Thoracic aorta (tissue), 2 donors: ENCODE measurements around the gene MFNG. TPM values are rescaled to one million over a fixed set of nuclear protein-coding genes. Genes with fewer than 3 reads are reported as not detected.

Experiments used
- ATAC-seq: fragments of 150-250 bp; one replicate; pipeline ENCODE4 v1.8.0; 2017; ENCODE audit warnings: low read depth; ENCODE audit not compliant: insufficient number of reproducible peaks, low FRiP score
- DNase-seq: peaks from one replicate; pipeline ENCODE4 v3.0.0-alpha.2; 2020; ENCODE audit warnings: low spot score
- H3K27ac ChIP-seq, 2 donors: fragments of 200-600 bp; sonication (generic); 1 replicate in 1 of 2; 2 replicates in 1 of 2; pipeline ENCODE4 v1.5.1; 2016; ENCODE audit warnings: mild to moderate bottlenecking in 2 of 2, moderate library complexity in 2 of 2
- H3K27me3 ChIP-seq: fragments of 200-600 bp; sonication (generic); replicated peaks from 2 replicates; pipeline ENCODE4 v1.6.0; 2016; ENCODE audit warnings: mild to moderate bottlenecking; ENCODE audit not compliant: insufficient read depth
- H3K36me3 ChIP-seq: fragments of 200-600 bp; sonication (generic); one replicate; pipeline ENCODE4 v1.5.1; 2016
- H3K4me1 ChIP-seq, 2 donors: fragments of 200-600 bp; sonication (generic); 1 replicate in 1 of 2; 2 replicates in 1 of 2; pipeline versions ENCODE4 v1.5.1 to v1.6.0; 2016; ENCODE audit warnings: low read depth in 2 of 2, mild to moderate bottlenecking in 1 of 2; ENCODE audit not compliant: control insufficient read depth in 1 of 2
- H3K4me3 ChIP-seq: fragments of 200-600 bp; sonication (generic); 2 replicates; pipeline ENCODE4 v1.5.1; 2016; ENCODE audit warnings: mild to moderate bottlenecking
- H3K9me3 ChIP-seq: fragments of 200-600 bp; sonication (generic); 2 replicates; pipeline ENCODE4 v1.5.1; 2016
- CTCF ChIP-seq: fragments of 200-600 bp; sonication (generic); IDR thresholded peaks from one replicate; pipeline ENCODE4 v1.5.1; 2019; ENCODE audit warnings: antibody characterized with exemption
- total RNA-seq, 2 donors: library from RNA; depleted of rRNA; stranded (reverse); fragments of >200 nt; gene quantifications; one replicate each; pipeline versions ENCODE4 v1.1.0 to v1.2.3, GENCODE V29; 2016

Gene MFNG
- total RNA-seq, 2 donors from 2014 or later = 18.1 to 25.5 TPM

- no peak for TF ChIP-seq CTCF
- H3K4me1 ChIP-seq = no peaks in the 10 kb centered on the region
- H3K9me3 ChIP-seq = no peaks in the 10 kb centered on the region
- no peaks in the 10 kb centered on the region for H3K27me3 ChIP-seq
- no peaks in the 10 kb centered on the region for H3K36me3 ChIP-seq
- DNase-seq (no peak), ATAC-seq (no peak)
- peak overlapping the region; percentile 33 for H3K4me3 ChIP-seq
- H3K27ac ChIP-seq = no peak overlapping the region
Observed at GRCh38 chr22:37420686-37421467, 65.3 kb downstream of the MFNG start.

GRCh38 chr22:37419969-37420685 is 66.1 kb downstream of the MFNG start:
- Histone ChIP-seq H3K4me3 (peak overlapping the region; percentile 33), H3K36me3 (no peaks in the 10 kb centered on the region), H3K9me3 (no peaks in the 10 kb centered on the region), H3K27ac (no peak overlapping the region), H3K27me3 (no peaks in the 10 kb centered on the region), H3K4me1 (no peaks in the 10 kb centered on the region)
- ATAC-seq (no peak), DNase-seq (no peak)
- TF ChIP-seq CTCF = no peak

GRCh38 chr22:37419370-37419968 is 66.7 kb downstream of the MFNG start:
- no peaks in the 10 kb centered on the region for H3K36me3 ChIP-seq
- H3K9me3 ChIP-seq = no peaks in the 10 kb centered on the region
- H3K27ac ChIP-seq = no peak overlapping the region
- H3K4me1 ChIP-seq = no peaks in the 10 kb centered on the region
- no peaks in the 10 kb centered on the region for H3K27me3 ChIP-seq
- no peak for TF ChIP-seq CTCF
- H3K4me3 ChIP-seq = peak overlapping the region; percentile 33
- no peak for DNase-seq
- no peak for ATAC-seq

Other genes with a start within 250 kb of the MFNG start
- gene RAC2, start 242.1 kb downstream of the MFNG start, total RNA-seq = 10 to 100 TPM; 10.7 to 16.2 TPM
- 10 to 100 TPM; 50.8 to 78.0 TPM for gene CYTH4, start 203.9 kb downstream of the MFNG start, total RNA-seq
- not detected for gene ELFN2, start 58.9 kb downstream of the MFNG start, total RNA-seq
- gene CARD10, start 33.0 kb upstream of the MFNG start, total RNA-seq = 10 to 100 TPM in 1 of 2 donors, 1 to 10 TPM in 1; 7.2 to 11.0 TPM
- 100 to 1,000 TPM in 1 of 2 donors, 10 to 100 TPM in 1; 61.6 to 104 TPM for gene CDC42EP1, start 74.1 kb upstream of the MFNG start, total RNA-seq
- not detected for gene LGALS2, start 93.7 kb upstream of the MFNG start, total RNA-seq
- gene GGA1, start 122.5 kb upstream of the MFNG start, total RNA-seq = 10 to 100 TPM; 59.9 to 61.2 TPM
- 10 to 100 TPM in 1 of 2 donors, 1 to 10 TPM in 1; 5.6 to 14.2 TPM for gene SH3BP1, start 153.3 kb upstream of the MFNG start, total RNA-seq
- 10 to 100 TPM in 1 of 2 donors, 1 to 10 TPM in 1; 6.3 to 13.8 TPM for gene PDXP, start 172.3 kb upstream of the MFNG start, total RNA-seq
- gene LGALS1, start 189.3 kb upstream of the MFNG start, total RNA-seq = 1,000 to 10,000 TPM; 1,470 to 1,957 TPM
- gene NOL12, start 200.0 kb upstream of the MFNG start, total RNA-seq = 10 to 100 TPM; 11.1 to 58.9 TPM
- 100 to 1,000 TPM; 126 to 146 TPM for gene TRIOBP, start 210.7 kb upstream of the MFNG start, total RNA-seq